Mucosa of rectum (tissue), 2 donors: Measurements from ENCODE around the gene LDLRAD3.
A peak's percentile ranks its signal among the peaks of the same experiment; 100 is the strongest.

Source experiments
- H3K27ac ChIP-seq, 2 donors: one replicate each; pipeline ENCODE4 v1.7.0; 2013; ENCODE audit warnings: inconsistent platforms in 2 of 2, low read depth in 2 of 2, low read length in 2 of 2
- H3K27me3 ChIP-seq, 2 donors: one replicate each; pipeline ENCODE4 v1.7.0; 2013; ENCODE audit warnings: low read length in 2 of 2; ENCODE audit not compliant: control insufficient read depth in 2 of 2, insufficient read depth in 2 of 2
- H3K36me3 ChIP-seq, 2 donors: one replicate each; pipeline ENCODE4 v1.7.0; 2013; ENCODE audit warnings: low read length in 2 of 2; ENCODE audit not compliant: control insufficient read depth in 2 of 2, insufficient read depth in 2 of 2
- H3K4me1 ChIP-seq, 2 donors: one replicate each; pipeline ENCODE4 v1.7.0; 2013; ENCODE audit warnings: low read length in 2 of 2, mild to moderate bottlenecking in 1 of 2; ENCODE audit not compliant: control insufficient read depth in 2 of 2, insufficient read depth in 2 of 2
- H3K4me3 ChIP-seq, 2 donors: one replicate each; pipeline ENCODE4 v1.7.0; 2013; ENCODE audit warnings: low read length in 2 of 2
- H3K9ac ChIP-seq, 2 donors: one replicate each; pipeline ENCODE4 v1.7.0; 2013; ENCODE audit warnings: low read length in 2 of 2, low read depth in 1 of 2, mild to moderate bottlenecking in 1 of 2
- H3K9me3 ChIP-seq, 2 donors: one replicate each; pipeline ENCODE4 v1.7.0; 2013; ENCODE audit warnings: low read length in 2 of 2; ENCODE audit not compliant: control insufficient read depth in 2 of 2
- donor health status: healthy.
- donor health status: Normal muscosa, but diverticular disease.

LDLRAD3 gene

DNA sequence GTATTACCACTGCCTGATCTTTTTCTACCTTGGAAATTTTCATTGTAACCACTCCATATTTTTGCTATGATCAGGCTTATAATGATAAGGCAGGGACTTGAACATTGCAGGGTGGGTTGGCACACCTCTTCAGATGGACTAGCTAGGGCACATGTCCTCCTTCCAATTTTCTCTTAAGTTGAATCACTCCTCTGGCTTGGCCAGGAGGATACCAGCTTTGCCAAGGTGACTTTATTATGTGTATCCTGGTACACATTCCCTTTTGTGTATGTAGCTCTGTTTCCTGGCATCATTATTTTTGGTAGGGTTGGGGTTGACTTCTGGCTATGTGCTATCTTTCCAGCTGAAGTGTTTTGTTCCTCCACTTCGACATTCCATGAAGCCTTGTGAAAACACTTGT, 8.5 kb upstream of the LDLRAD3 start:
- H3K27me3 ChIP-seq = no peaks in the 10 kb centered on the region
- H3K4me3 ChIP-seq = no peak overlapping the region
- no peaks in the 10 kb centered on the region for H3K4me1 ChIP-seq
- no peaks in the 10 kb centered on the region for H3K9me3 ChIP-seq
- H3K27ac ChIP-seq = no peak overlapping the region
- H3K9ac ChIP-seq = no peak overlapping the region
- no peaks in the 10 kb centered on the region for H3K36me3 ChIP-seq

- H3K27ac ChIP-seq = no peak overlapping the region
- no peaks in the 10 kb centered on the region for H3K4me1 ChIP-seq
- peaks cover 7 to 9% of the 10 kb centered on the region in 2 donors for H3K27me3 ChIP-seq
- no peaks in the 10 kb centered on the region for H3K36me3 ChIP-seq
- no peak overlapping the region for H3K9ac ChIP-seq
- no peak overlapping the region for H3K4me3 ChIP-seq
- H3K9me3 ChIP-seq = no peaks in the 10 kb centered on the region
These were observed 6.8 kb upstream of the LDLRAD3 start for GRCh38 chr11:35937111-35937510.

DNA sequence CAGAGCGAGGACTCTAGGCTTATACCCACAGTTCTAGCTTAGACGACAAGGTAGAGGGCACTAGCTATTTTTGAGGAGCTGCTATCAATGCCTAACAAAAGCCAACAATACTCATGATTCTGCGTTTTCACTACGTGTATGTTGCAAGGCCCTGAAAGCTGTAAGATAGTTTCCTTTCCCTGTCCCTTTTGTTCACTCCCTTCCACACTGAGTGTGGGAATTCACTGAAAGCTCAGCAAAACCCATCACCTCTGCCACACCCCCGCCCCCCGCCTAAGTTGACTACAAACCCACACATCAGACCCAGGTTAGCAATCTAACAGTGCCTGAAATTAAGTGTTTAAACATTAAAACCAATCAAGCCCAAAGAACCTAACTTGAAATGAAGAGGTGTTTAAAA, 6.2 kb upstream of the LDLRAD3 start:
- H3K4me1 ChIP-seq = no peaks in the 10 kb centered on the region
- peaks cover 7 to 9% of the 10 kb centered on the region in 2 donors for H3K27me3 ChIP-seq
- no peaks in the 10 kb centered on the region for H3K9me3 ChIP-seq
- no peaks in the 10 kb centered on the region for H3K36me3 ChIP-seq
- H3K4me3 ChIP-seq = no peak overlapping the region
- no peak overlapping the region for H3K27ac ChIP-seq
- no peak overlapping the region for H3K9ac ChIP-seq

GRCh38 chr11:35938231-35938630, 5.6 kb upstream of the LDLRAD3 start:
- H3K27me3 ChIP-seq = peaks cover 8 to 10% of the 10 kb centered on the region in 2 donors
- H3K27ac ChIP-seq = no peak overlapping the region
- no peak overlapping the region for H3K9ac ChIP-seq
- no peak overlapping the region for H3K4me3 ChIP-seq
- no peaks in the 10 kb centered on the region for H3K4me1 ChIP-seq
- H3K9me3 ChIP-seq = no peaks in the 10 kb centered on the region
- H3K36me3 ChIP-seq = no peaks in the 10 kb centered on the region

- Histone ChIP-seq H3K9ac (no peak overlapping the region), H3K27me3 (peaks cover 10 to 11% of the 10 kb centered on the region in 2 donors), H3K9me3 (no peaks in the 10 kb centered on the region), H3K36me3 (no peaks in the 10 kb centered on the region), H3K4me1 (peaks cover 0 to 3% of the 10 kb centered on the region in 2 donors), H3K27ac (peak overlapping the region in 1 of 2 donors; percentile 28), H3K4me3 (peak overlapping the region; percentile 68 to 69)
These were observed 553 bp upstream of the LDLRAD3 start for GRCh38 chr11:35943309-35943708.

- Histone ChIP-seq H3K4me1 (peaks cover 0 to 3% of the 10 kb centered on the region in 2 donors), H3K4me3 (peak overlapping the region; percentile 61 to 68), H3K36me3 (no peaks in the 10 kb centered on the region), H3K27ac (no peak overlapping the region), H3K27me3 (peaks cover 10 to 11% of the 10 kb centered on the region in 2 donors), H3K9ac (peak overlapping the region in 1 of 2 donors; percentile 12), H3K9me3 (no peaks in the 10 kb centered on the region)
These were observed 758 bp downstream of the LDLRAD3 start for GRCh38 chr11:35944503-35945136.

- Histone ChIP-seq H3K9me3 (no peaks in the 10 kb centered on the region), H3K36me3 (no peaks in the 10 kb centered on the region), H3K27me3 (peaks cover 10 to 11% of the 10 kb centered on the region in 2 donors), H3K9ac (peak overlapping the region in 1 of 2 donors; percentile 12), H3K4me3 (no peak overlapping the region), H3K4me1 (peaks cover 0 to 3% of the 10 kb centered on the region in 2 donors), H3K27ac (no peak overlapping the region)
These were observed 1.3 kb downstream of the LDLRAD3 start for GRCh38 chr11:35945137-35945518.

GRCh38 chr11:35946766-35947165, 2.9 kb downstream of the LDLRAD3 start:
- Histone ChIP-seq H3K9ac (no peak overlapping the region), H3K27ac (no peak overlapping the region), H3K4me3 (no peak overlapping the region), H3K4me1 (peaks cover 0 to 3% of the 10 kb centered on the region in 2 donors), H3K9me3 (no peaks in the 10 kb centered on the region), H3K36me3 (no peaks in the 10 kb centered on the region), H3K27me3 (peaks cover 2 to 3% of the 10 kb centered on the region in 2 donors)

DNA sequence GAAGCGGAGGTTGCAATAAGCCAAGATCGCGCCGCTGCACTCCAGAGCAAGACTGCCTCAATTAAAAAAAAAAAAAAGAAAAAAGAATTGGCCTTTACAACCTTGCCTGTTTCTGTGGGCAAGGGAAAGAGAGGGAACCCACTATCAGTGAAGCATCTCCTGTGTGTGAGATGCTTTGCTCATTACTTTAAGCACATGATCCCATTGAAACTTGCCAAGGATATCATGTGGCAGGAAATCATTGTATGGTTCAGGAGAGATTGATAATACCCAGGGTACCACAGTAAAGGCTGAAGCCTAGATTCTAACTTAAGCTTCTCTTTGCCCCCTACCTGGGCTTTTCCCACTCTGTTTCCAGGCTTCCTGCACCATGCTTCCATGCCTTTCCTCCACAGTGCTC, 3.6 kb downstream of the LDLRAD3 start:
- Histone ChIP-seq H3K9ac (no peak overlapping the region), H3K27ac (no peak overlapping the region), H3K4me1 (peaks cover 0 to 3% of the 10 kb centered on the region in 2 donors), H3K4me3 (no peak overlapping the region), H3K27me3 (peaks cover 2 to 3% of the 10 kb centered on the region in 2 donors), H3K36me3 (no peaks in the 10 kb centered on the region), H3K9me3 (no peaks in the 10 kb centered on the region)

- H3K27me3 ChIP-seq = no peaks in the 10 kb centered on the region
- H3K4me1 ChIP-seq = no peaks in the 10 kb centered on the region
- no peaks in the 10 kb centered on the region for H3K36me3 ChIP-seq
- no peak overlapping the region for H3K4me3 ChIP-seq
- H3K27ac ChIP-seq = no peak overlapping the region
- no peaks in the 10 kb centered on the region for H3K9me3 ChIP-seq
- no peak overlapping the region for H3K9ac ChIP-seq
These were observed 5.4 kb downstream of the LDLRAD3 start for GRCh38 chr11:35949242-35949641.
